ENCODE data around the gene MED15.
"Not testable (repeated sequence)": the region's sequence is repeated elsewhere in the genome, so short reads cannot be mapped to it uniquely, and the experiment has no call there.

The MED15 gene

GRCh38 chr22:20584029-20584871 lies 76.8 kb downstream of the MED15 start:
- no peak for DNase-seq (ENCODE audit: low spot score)

- no peak for DNase-seq (ENCODE audit: low spot score)
Measured at GRCh38 chr22:20584872-20585638, 77.6 kb downstream of the MED15 start.

DNA sequence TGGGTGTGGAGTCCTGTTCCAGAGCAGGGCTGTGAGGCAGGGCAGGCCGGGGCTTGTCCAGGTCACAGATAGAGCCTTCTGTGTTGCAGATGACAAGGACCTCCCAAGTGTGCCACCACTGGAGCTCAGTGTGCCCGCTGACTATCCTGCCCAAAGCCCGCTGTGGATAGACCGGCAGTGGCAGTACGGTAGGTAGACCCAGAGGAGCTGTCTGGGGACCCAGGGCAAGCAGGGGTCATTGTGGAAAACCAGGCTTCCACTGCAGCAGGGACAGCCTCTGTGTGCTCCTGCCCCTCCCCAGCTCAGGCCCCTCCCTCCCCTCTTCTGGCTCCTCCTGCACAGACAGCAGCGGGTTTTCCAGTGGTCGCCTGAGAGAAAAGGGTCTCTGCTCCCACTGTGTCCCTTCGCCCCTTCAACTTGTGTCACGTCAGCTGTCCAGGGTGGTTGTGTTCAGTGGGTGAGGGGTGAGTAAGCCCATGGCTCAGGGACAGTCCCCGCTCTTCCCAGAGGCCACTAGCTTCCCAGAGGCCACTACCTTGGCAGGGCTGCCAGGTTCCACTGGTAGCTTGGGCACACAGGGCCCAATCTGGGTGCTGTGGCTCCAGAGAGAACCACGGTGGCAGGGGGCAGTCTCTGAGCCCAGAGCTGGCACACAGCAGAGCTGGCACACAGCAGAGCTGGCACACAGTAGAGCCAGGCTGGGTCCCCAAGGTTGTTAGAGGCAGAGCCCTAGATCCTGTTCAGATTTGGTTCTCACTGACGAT lies 78.4 kb downstream of the MED15 start:
- no peak for DNase-seq (ENCODE audit: low spot score)

DNA sequence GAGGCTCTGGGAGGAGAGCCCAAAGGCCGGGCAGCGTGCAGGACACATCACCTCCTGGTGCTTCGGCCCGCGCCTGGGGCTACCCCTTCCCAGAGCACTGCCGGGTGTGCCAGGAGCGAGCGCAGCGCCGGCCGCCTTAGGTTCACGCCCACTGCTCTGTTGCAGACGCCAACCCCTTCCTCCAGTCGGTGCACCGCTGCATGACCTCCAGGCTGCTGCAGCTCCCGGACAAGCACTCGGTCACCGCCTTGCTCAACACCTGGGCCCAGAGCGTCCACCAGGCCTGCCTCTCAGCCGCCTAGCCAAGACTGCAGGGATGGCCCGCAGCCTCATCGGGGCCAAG lies 79.0 kb downstream of the MED15 start:
- no peak for DNase-seq (ENCODE audit: low spot score)

DNA sequence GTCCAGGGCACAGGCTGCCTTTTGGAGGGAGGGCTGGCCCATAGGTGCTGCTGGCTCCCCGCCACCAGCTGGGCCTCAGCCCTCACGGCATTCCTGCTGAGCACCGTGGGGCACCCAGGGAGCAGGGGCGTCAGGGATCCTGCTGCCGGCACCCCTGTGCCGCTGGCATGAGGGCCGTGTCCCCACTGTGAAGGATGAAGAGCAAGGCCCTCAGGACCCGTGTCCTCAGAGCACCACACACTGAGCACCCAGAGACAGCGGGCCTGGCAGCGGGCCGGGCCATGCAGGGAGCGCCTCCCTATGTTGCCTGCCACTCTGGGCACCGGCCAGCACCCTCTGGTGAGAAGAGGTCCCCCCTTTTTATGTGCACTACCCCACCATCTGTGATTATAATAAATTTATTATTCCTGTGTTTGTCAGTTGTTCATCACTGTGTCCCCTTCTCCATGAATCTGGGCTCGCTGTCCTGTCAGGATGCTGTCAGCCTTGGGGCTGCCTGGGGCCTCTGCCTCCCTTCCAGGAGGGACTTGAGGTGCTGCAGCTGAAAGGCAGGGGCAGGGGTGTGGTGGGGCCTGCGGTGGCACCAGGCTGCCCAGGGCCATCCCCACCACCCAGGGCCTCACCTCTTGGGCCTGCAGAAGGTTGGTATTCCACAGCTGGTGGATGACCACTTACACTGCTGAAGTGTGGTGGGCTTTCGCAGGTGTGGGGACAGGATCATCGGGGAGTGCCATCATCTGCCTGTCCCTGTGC lies 80.0 kb downstream of the MED15 start:
- no peak for DNase-seq (ENCODE audit: low spot score)

GRCh38 chr22:20588092-20588842 lies 80.9 kb downstream of the MED15 start:
- no peak for DNase-seq (ENCODE audit: low spot score)

DNA sequence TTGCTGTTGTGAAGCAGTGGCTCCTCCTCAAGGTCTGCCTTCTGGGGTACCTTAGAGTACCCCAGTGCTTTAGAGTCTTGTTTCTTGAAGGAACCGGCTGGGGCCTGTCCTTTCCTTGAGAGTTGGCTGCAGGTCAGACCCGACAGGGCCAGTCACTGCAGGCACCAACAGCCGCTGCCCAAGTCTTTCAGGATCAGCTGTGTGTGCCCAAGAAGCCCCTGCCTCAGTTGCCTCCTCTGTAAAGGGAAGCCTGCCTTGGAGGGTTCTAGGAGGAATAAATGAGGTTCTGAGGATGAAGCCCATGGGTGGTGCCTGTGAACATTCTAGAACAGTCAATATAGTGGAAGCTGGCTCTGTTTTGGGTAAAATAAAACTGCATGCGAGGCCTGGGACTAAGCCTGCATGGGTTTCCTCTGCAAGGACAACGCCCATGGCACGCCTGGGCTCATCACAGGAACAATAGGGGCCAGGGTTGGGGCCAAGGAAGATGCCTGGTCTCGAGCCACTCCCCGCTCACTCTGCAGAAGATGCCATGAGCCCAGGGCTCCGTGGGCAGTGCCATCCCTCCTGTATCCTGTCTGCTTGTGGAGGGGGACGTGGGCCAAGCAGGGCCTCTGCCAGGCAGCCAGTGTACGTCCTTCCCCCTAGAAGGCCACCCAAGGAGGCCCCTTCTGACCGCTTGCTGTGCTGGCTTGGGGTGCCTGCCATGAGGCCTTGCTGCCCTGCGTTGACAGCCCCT lies 81.6 kb downstream of the MED15 start:
- DNase-seq (ENCODE audit: low spot score) = no peak

- DNase-seq (ENCODE audit: low spot score) = no peak
Measured at GRCh38 chr22:20589614-20590476, 82.4 kb downstream of the MED15 start.

- DNase-seq (ENCODE audit: low spot score) = no peak
Measured at GRCh38 chr22:20590477-20591294, 83.3 kb downstream of the MED15 start.

GRCh38 chr22:20591295-20591645 lies 83.9 kb downstream of the MED15 start:
- no peak for DNase-seq (ENCODE audit: low spot score)

DNA sequence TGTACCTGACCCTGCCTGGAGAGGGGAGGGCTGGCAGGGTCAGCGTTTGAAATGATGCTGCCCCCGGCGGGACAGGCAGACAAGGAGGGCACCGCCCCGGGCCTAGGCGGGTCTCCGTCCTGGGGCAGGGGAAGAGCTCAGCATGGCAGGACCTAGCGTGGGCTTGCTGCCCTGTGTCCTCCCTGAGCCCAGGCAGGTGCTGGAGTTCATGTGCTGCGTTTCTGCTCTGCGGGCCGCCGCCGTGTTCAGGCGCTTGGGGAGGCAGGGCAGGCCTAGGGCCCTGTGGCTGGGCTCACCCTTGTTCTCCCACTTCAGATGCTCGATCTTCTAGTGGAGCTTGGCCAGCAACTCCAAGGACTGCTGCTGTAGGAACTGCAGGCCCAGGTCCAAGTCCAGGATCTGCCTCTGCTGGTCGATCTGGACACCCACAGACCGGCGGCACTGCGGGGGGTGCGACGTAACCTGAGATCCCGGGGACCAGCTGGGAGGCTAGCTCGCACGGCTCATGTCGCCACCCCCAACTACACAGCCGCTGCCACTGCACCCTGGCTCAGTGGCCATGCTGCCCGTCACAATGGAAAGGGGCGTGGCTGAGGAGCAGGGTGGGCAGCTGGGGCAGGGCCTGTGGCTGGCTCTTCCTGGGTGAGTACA lies 84.4 kb downstream of the MED15 start:
- DNase-seq (ENCODE audit: low spot score) = no peak

DNA sequence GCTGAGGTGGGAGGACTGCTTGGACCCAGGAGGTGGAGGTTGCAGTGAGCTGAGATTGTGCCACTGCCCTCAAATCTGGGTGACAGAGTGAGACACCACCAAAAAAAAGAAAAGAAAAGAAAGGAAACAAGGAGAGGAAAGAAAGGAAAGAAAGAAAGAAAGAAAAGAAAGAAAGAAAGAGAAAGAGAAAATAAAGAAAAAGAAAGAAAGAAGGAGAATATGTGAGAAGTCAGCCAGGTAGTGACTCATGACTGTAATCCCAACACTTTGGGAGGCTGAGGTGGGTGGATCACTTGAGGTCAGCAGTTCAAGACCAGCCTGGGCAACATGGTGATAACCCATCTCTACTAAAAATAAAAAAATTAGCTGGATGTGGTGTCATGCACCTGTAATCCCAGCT lies 86.6 kb downstream of the MED15 start:
- DNase-seq (ENCODE audit: low spot score) = not testable (repeated sequence)

DNA sequence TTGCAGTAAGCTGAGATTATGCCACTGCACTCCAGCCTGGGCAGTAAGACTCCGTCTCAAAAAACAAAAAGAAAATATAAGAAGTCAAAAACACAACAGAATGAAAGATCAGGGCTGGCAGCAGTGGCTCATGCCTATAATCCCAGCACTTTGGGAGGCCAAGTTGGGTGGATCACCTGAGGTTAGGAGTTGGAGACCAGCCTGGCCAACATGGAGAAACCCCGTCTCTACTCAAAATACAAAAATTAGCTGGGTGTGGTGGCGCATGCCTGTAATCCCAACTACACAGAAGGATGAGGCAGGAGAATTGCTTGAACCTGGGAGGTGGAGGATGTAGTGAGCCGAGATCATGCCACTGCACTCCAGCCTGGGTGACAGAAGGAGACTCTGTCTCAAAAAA lies 87.1 kb downstream of the MED15 start:
- not testable (repeated sequence) for DNase-seq (ENCODE audit: low spot score)

- DNase-seq (ENCODE audit: low spot score) = no peak
Measured at GRCh38 chr22:20595461-20595860, 88.1 kb downstream of the MED15 start.

GRCh38 chr22:20599117-20599516 lies 91.7 kb downstream of the MED15 start:
- no peak for DNase-seq (ENCODE audit: low spot score)

DNA sequence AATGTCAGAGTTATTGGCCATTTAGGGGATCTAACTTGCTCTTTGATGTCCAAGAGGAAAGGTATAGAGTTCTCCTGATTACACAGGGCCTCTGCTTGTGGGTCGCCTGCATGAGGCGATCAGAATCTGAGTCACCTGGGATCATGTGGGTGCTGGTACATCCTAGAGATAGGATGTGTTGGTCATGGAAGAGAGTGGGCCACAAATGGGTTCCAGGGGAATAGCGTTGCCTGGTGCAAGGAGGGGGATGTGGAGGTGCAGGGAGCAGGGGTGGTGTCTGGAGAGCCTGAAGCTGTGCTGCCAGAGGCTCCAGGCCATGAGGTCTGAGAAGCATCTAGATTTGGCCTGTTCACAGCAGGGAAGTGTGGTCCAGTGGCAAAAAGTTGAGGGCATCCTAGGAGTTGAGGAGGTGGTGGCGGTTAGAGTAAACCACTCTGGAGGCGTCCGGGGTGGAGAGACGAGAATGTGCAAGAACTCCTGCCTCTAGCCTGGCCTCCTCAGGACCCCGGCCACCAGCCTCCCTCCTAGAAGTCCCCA lies 92.8 kb downstream of the MED15 start:
- no peak for DNase-seq (ENCODE audit: low spot score)

- no peak for DNase-seq (ENCODE audit: low spot score)
Measured at GRCh38 chr22:20601308-20601707, 93.9 kb downstream of the MED15 start.

- DNase-seq (ENCODE audit: low spot score) = no peak
Measured at GRCh38 chr22:20602609-20603164, 95.3 kb downstream of the MED15 start.
